ENCODE results near the gene FAM222B.

DNA sequence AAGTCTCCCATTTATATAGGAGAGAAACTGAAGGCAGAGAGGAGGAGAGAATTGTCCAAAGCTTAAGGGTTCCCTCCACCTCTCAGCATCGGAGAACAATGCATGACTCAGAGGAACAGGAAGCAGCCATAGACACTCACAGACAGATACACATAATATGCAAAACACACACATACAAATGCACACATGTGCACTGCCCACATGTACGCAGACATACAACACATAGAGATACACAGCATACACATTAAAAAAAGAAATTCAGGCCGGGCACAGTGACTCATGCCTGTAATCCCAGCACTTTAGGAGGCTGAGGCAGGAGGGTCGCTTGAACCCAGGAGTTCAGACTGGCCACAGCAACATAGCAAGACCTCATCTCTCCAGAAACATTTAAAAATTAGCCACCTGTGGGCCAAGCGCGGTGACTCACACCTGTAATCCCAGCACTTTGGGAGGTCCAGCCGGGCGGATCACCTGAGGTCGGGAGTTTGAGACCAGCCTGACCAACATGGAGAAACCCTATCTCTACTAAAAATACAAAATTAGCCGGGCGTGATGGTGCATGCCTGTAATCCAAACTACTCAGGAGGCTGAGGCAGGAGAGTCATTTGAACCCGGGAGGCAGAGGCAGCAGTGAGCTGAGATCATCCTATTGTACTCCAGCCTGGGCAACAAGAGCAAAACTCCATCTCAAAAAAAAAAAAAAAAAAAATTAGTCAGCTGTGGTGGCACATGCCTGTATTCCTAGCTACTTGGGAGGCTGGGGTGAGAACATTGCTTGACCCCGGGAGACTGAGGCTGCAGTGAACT, 23.6 kb upstream of the FAM222B start:
- TF ChIP-seq POLR2A (IDR thresholded peaks at IDR 0.05; ENCODE audit: extremely low read depth, insufficient read length) = no peak
- TF ChIP-seq, protein P1, sequence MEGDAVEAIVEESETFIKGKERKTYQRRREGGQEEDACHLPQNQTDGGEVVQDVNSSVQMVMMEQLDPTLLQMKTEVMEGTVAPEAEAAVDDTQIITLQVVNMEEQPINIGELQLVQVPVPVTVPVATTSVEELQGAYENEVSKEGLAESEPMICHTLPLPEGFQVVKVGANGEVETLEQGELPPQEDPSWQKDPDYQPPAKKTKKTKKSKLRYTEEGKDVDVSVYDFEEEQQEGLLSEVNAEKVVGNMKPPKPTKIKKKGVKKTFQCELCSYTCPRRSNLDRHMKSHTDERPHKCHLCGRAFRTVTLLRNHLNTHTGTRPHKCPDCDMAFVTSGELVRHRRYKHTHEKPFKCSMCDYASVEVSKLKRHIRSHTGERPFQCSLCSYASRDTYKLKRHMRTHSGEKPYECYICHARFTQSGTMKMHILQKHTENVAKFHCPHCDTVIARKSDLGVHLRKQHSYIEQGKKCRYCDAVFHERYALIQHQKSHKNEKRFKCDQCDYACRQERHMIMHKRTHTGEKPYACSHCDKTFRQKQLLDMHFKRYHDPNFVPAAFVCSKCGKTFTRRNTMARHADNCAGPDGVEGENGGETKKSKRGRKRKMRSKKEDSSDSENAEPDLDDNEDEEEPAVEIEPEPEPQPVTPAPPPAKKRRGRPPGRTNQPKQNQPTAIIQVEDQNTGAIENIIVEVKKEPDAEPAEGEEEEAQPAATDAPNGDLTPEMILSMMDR (IDR thresholded peaks at IDR 0.05; ENCODE audit: low read depth, low read length) = no peak
